Sigmoid colon (tissue), 4 donors: ENCODE measurements around the gene HEMGN.

Experiments used
- POLR2A ChIP-seq, 2 donors: fragments of 450-650 bp; IDR thresholded peaks; one replicate each; pipeline ENCODE4 v1.6.1; 2016; ENCODE audit warnings: antibody characterized with exemption in 2 of 2, mild to moderate bottlenecking in 2 of 2, moderate library complexity in 2 of 2
- POLR2AphosphoS5 ChIP-seq, 4 donors: sonication (generic); formaldehyde crosslinking; IDR thresholded peaks; one replicate each; pipeline ENCODE4 v1.6.1; 2017; ENCODE audit warnings: antibody characterized with exemption in 4 of 4
- TF ChIP-seq, protein P1 (sequence below), 4 experiments: fragments of 450-650 bp in 3 of 4; fragments of 200-600 bp in 1 of 4; IDR thresholded peaks; one replicate each; pipeline ENCODE4 v1.5.1; 2016 to 2019; ENCODE audit warnings: antibody characterized with exemption in 4 of 4, mild to moderate bottlenecking in 3 of 4, moderate library complexity in 2 of 4

- TF ChIP-seq, protein P1, sequence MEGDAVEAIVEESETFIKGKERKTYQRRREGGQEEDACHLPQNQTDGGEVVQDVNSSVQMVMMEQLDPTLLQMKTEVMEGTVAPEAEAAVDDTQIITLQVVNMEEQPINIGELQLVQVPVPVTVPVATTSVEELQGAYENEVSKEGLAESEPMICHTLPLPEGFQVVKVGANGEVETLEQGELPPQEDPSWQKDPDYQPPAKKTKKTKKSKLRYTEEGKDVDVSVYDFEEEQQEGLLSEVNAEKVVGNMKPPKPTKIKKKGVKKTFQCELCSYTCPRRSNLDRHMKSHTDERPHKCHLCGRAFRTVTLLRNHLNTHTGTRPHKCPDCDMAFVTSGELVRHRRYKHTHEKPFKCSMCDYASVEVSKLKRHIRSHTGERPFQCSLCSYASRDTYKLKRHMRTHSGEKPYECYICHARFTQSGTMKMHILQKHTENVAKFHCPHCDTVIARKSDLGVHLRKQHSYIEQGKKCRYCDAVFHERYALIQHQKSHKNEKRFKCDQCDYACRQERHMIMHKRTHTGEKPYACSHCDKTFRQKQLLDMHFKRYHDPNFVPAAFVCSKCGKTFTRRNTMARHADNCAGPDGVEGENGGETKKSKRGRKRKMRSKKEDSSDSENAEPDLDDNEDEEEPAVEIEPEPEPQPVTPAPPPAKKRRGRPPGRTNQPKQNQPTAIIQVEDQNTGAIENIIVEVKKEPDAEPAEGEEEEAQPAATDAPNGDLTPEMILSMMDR (IDR thresholded peaks at IDR 0.05): peak in 3 of 4 experiments; percentile 6 to 61 (median 50)
- TF ChIP-seq POLR2A (IDR thresholded peaks at IDR 0.05): peak; percentile 85 to 89
- peak; percentile 94 to 97 (median 94) for TF ChIP-seq POLR2AphosphoS5 (IDR thresholded peaks at IDR 0.05)
Observed at GRCh38 chr9:97921959-97922724, 15.8 kb downstream of the HEMGN start, which contains the start of gene TRMO.
